SIG-M5 treated with dmso at 0.1 percent for 504 hours (cell line): ENCODE measurements around the gene AADACL3.
"Not testable (repeated sequence)": the region's sequence is repeated elsewhere in the genome, so short reads cannot be mapped to it uniquely, and the experiment has no call there.

ENCODE experiments used
- DNase-seq: peaks from one replicate; lab custom pipeline; 2025; ENCODE audit not compliant: unreplicated experiment; lab: John Stamatoyannopoulos, UW

AADACL3 gene

DNA sequence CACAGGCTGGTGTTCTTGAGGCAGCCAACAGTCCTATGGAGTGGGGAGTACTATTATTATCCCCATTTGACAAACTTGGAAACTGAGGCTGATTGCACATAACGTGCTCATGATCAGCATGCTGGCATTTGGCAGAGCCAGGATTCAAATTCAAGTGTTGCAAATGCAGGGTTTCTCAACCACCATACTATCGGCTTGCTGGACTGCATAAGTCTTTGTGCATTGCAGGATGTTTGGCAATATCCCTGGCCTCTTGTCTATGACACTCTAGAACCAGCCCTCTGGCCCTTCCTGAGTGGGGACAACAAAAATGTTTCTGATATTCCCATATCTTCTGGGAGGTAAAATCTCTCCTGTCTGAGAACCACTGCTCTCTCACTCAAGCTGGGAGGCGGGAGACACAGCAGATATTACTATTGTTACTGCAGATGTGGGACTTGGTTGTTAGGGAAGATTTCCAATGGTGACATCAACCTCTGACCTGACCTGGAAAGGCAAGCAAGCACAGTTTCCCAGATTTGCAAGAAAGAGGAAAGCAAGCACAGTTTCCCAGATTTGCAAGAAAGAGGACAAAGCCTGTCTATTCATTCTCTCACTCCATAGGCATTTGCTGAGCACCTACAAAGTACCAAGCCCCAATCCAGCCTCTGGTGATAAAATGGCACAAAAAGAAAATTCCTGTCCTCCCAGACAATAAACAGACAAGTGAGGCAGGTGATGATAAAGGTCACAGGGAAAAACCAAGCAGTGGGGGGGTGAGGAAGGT, 1.0 kb upstream of the AADACL3 start:
- DNase-seq: no peak

DNA sequence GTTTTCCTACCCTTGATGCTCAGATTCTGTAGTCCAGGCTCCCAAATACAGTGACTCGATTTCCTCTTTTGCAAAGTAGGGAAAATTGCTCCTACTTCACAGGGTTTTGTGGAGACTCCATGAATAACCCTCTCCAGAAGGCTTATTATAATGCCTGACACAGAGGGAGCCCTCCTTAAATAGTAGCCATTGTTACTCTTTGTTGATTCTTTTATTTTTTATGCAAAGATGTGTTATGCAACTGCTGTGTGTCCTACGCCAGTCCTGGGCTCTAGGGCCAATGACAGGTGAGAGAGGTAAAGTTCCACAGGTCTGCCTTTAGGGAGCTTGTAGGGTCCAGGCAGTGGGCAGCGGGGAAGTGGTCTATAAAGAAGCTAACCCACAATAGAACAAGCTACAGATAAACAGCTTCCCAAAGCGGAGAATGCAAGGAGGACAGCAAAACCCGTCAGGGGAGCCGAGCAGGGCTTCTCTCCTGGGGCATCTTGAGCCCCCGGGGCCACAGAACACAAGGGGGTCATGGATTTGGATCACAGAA, 1.5 kb downstream of the AADACL3 start:
- no peak for DNase-seq

DNA sequence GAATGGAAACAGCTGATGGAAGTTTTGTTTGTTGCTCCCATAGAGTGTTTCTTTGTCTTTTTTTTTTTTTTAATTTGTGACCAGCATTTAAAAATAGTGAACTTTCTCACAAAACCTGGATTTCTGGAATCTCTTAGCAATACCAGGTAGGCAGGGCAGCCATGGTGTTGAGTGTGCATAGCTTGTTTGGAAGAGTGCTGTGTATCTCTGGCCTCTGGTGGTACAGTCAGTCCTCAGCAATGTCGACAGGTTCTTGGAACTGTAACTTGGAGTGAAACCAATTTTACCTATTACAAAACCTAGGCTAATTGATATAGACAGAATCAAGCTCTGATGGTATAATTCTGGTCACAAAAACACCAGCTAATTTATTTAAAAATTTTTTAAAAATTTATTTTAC, 6.7 kb downstream of the AADACL3 start:
- DNase-seq: no peak

DNA sequence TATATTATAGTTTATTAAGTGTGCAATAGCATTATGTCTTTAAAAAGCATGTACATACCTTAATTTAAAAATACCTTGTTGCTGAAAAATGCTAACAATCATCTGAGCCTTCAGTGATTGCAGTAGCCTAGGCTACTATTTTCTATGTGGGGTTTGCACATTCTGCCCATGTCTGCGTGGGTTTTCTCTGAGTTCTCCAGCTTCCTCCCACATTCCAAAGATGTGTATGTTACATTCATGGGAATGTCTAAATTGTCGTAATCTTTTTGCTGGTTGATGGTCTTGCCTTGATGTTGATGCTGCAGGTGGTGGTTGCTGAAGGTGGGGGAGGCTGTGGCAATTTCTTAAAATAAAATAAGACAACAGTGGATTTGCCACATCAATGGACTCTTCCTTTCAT, 12.5 kb downstream of the AADACL3 start:
- DNase-seq: no peak

GRCh38 chr1:12730156-12730555, 14.2 kb downstream of the AADACL3 start:
- DNase-seq: no peak

- DNase-seq: not testable (repeated sequence)
Observed at GRCh38 chr1:12731084-12731483, 15.2 kb downstream of the AADACL3 start.

GRCh38 chr1:12734651-12735050, 18.7 kb downstream of the AADACL3 start:
- no peak for DNase-seq

DNA sequence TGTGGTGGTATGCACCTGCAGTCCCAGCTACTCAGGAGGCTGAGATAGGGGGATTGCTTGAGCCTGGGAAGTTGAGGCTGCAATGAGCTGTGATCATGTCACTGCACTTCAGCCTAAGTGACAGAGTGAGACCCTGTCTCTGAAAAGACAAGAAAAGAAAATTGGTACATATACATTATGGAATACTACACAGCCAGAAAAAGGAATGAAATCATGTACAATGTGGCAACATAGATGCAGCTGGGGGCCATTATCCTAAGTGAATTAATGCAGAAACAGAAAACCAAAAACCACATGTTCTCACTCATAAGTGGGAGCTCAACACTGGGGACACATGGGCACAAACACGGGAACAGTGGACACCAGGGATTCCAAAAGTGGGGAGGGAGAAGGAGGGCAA, 23.0 kb downstream of the AADACL3 start:
- DNase-seq: no peak

GRCh38 chr1:12739613-12740012, 23.7 kb downstream of the AADACL3 start:
- DNase-seq: no peak

DNA sequence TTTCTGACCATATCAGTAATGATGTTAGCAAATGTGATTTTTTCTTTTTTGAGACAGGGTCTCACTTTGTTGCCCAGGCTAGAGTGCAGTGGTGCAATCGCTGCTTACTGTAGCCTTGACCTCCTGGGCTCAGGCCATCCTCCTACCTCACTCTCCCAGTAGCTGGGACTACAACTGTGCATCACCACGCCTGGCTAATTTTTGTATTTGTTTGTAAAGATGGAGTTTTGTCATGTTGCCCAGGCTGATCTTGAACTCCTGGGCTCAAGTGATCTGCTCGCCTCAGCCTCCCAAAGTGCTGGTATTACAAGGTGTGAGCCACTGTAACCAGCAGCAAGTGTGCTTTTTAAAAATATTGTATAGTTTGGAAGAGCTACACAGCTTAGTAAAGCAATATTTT, 26.0 kb downstream of the AADACL3 start:
- DNase-seq: no peak

- DNase-seq: no peak
Observed at GRCh38 chr1:12745126-12745991, 29.4 kb downstream of the AADACL3 start.

DNA sequence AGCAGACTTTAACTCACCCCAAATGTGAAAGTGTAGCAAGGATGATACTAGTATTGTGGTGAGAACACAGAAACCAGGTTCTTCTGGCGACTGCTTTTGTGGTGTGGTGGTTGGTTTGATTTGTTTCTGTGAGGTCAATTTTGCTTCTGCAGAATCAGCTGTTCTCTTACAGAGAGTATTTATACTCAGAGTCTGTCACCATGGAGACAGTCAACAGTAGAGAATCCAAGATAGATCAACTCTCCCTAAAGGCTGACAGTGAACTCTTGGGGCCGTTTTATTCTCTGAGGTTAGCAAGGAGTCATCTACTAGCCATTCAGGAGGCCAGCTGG, 30.0 kb downstream of the AADACL3 start, which contains the start of gene CFAP107:
TSS of gene CFAP107 (plus strand) at position 209 of the 332 bp plus-strand sequence. CDS start 231 bp downstream, outside the sequence.
- DNase-seq: no peak

DNA sequence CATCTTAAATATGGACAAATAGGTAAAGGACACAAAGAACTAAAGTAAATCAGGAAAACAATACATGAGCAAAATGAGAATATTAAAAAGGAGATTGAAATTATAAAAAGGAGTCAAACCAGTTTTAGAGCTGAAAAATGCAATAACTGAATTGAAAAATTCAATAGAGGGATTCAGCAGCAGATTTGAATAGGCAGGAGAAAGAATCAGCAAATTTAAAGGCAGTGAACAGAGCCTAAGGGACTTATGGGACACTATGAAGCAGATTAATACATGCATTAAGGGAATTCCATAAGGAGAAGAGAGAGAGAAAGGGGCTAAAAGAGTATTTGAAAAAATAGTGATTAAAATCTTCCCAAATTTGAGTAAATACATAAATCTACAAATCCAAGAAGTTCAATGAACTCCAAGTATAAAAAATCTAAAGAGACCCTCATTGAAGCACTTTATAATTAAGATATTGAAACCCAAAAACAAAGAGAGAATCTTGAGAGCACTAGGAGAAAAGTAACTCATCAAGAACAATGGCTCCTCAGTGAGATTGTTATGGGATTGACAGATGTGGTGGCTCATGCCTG, 33.0 kb downstream of the AADACL3 start:
- DNase-seq: no peak

- DNase-seq: no peak
Observed at GRCh38 chr1:12754738-12755137, 38.8 kb downstream of the AADACL3 start.

- DNase-seq: no peak
Observed at GRCh38 chr1:12756273-12756672, 40.4 kb downstream of the AADACL3 start.

GRCh38 chr1:12756768-12757413, 41.0 kb downstream of the AADACL3 start:
- DNase-seq: no peak

DNA sequence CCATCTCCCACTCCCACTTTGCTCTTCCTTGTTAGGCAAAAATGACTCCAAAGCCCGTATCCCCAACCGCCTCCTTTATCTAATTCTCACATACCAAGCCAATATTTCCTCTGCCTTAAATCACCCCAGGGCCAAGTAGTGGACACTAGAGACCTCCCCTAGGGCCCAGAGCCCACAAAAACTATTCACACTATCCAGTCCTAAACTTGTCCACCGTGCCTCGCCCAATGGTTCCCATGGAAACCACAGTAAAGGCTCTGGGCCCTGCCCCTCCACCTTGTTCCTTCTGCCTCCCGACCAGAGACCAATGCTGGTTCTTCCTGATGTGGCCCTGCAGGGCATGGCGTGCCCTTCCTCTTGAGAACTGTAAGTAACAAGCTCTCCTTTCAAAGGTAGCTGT, 41.9 kb downstream of the AADACL3 start:
- no peak for DNase-seq

GRCh38 chr1:12760256-12760795, 44.4 kb downstream of the AADACL3 start:
- DNase-seq: no peak

GRCh38 chr1:12761781-12762180, 45.9 kb downstream of the AADACL3 start:
- DNase-seq: no peak

- DNase-seq: no peak
Observed at GRCh38 chr1:12762766-12763165, 46.9 kb downstream of the AADACL3 start.

GRCh38 chr1:12763479-12763878, 47.6 kb downstream of the AADACL3 start:
- no peak for DNase-seq
